Vagina (tissue), 2 donors: Measurements from ENCODE around the gene LHFPL4. TPM values are rescaled to one million over a fixed set of nuclear protein-coding genes. Genes with fewer than 3 reads are reported as not detected.

Experiments used
- DNase-seq, 2 donors: peaks; one replicate each; pipeline ENCODE4 v3.0.0-alpha.2; 2017; ENCODE audit errors: extremely low spot score in 2 of 2
- H3K27ac ChIP-seq: fragments of 200-600 bp; sonication (generic); one replicate; pipeline ENCODE4 v1.5.1; 2019
- H3K27me3 ChIP-seq: fragments of 200-600 bp; sonication (generic); one replicate; pipeline ENCODE4 v1.5.1; 2019
- H3K36me3 ChIP-seq, 2 donors: fragments of 200-600 bp; sonication (generic); one replicate each; pipeline ENCODE4 v1.5.1; 2017 to 2019
- H3K4me1 ChIP-seq: fragments of 200-600 bp; sonication (generic); one replicate; pipeline ENCODE4 v1.5.1; 2019
- H3K4me3 ChIP-seq, 2 donors: fragments of 200-600 bp; sonication (generic); 1 replicate in 1 of 2; 2 replicates in 1 of 2; pipeline ENCODE4 v1.5.1; 2016 to 2019
- H3K9me3 ChIP-seq: fragments of 200-600 bp; sonication (generic); one replicate; pipeline ENCODE4 v1.5.1; 2019
- CTCF ChIP-seq, 3 experiments: fragments of 450-650 bp in 2 of 3; fragments of 200-600 bp in 1 of 3; sonication (generic) in 1 of 3; IDR thresholded peaks; one replicate each; pipeline ENCODE4 v1.5.1; 2017 to 2019; ENCODE audit warnings: antibody characterized with exemption in 3 of 3, mild to moderate bottlenecking in 2 of 3, moderate library complexity in 2 of 3
- POLR2A ChIP-seq, 2 donors: fragments of 450-650 bp; IDR thresholded peaks; one replicate each; pipeline ENCODE4 v1.6.1; 2017; ENCODE audit warnings: antibody characterized with exemption in 2 of 2, mild to moderate bottlenecking in 2 of 2, moderate library complexity in 2 of 2
- POLR2AphosphoS5 ChIP-seq, 2 donors: sonication (generic); formaldehyde crosslinking; IDR thresholded peaks; one replicate each; pipeline ENCODE4 v1.9.0; 2017; ENCODE audit warnings: antibody characterized with exemption in 2 of 2, mild to moderate bottlenecking in 2 of 2, low read depth in 1 of 2; ENCODE audit not compliant: insufficient read depth in 1 of 2
- intact Hi-C: fragments of 100-400 bp; cut with DNase I; formaldehyde crosslinking; loops from one replicate; pipeline ENCODE4 v1.15.1; 2023
- total RNA-seq: library from RNA; depleted of rRNA; stranded (reverse); fragments of >200 nt; gene quantifications from one replicate; pipeline ENCODE4 v1.2.3, GENCODE V29; 2016

Gene LHFPL4
- total RNA-seq, 1 donor from 2014 or later = not detected

- peaks cover 3 to 82% of the 10 kb centered on the region in 2 donors for H3K36me3 ChIP-seq
- H3K9me3 ChIP-seq = no peaks in the 10 kb centered on the region
- no peak for DNase-seq
- H3K27ac ChIP-seq = no peak overlapping the region
- no peaks in the 10 kb centered on the region for H3K27me3 ChIP-seq
- no peaks in the 10 kb centered on the region for H3K4me1 ChIP-seq
- intact Hi-C loops = no loop called here
- no peak overlapping the region for H3K4me3 ChIP-seq
- TF ChIP-seq POLR2A (IDR thresholded peaks at IDR 0.05) (no peak), CTCF (IDR thresholded peaks at IDR 0.05) (no peak), POLR2AphosphoS5 (IDR thresholded peaks at IDR 0.05; ENCODE audit: insufficient read depth in 1 of 2, low read depth in 1 of 2) (no peak)
Measured at GRCh38 chr3:9452417-9452816, 101.2 kb downstream of the LHFPL4 start.

DNA sequence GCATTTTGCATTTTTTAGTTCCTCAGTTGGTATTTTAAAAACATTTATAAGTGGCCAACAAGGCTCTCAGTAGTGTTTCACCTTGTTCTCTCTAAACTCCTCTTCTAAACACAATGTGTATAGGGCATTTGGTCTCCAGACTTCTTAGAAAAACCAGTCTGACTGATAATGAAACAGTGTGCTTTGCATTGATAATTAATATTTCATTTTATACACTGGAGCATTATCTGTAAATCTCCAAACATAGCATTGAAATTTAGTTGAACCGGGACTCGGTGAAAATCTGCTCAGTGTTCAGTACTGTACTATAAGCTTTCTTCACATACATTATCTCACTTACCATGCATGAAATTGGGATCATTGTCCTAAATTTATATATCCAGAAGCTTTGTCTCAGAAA, 102.6 kb downstream of the LHFPL4 start:
- TF ChIP-seq POLR2A (IDR thresholded peaks at IDR 0.05) (no peak), CTCF (IDR thresholded peaks at IDR 0.05) (no peak), POLR2AphosphoS5 (IDR thresholded peaks at IDR 0.05; ENCODE audit: insufficient read depth in 1 of 2, low read depth in 1 of 2) (no peak)
- no peaks in the 10 kb centered on the region for H3K4me1 ChIP-seq
- no peak for DNase-seq
- H3K36me3 ChIP-seq = peaks cover 3 to 83% of the 10 kb centered on the region in 2 donors
- H3K9me3 ChIP-seq = no peaks in the 10 kb centered on the region
- no peak overlapping the region for H3K4me3 ChIP-seq
- H3K27me3 ChIP-seq = no peaks in the 10 kb centered on the region
- intact Hi-C loops = no loop called here
- H3K27ac ChIP-seq = no peak overlapping the region

- Histone ChIP-seq H3K27me3 (no peaks in the 10 kb centered on the region), H3K36me3 (peaks cover 3 to 83% of the 10 kb centered on the region in 2 donors), H3K9me3 (no peaks in the 10 kb centered on the region), H3K4me1 (no peaks in the 10 kb centered on the region), H3K27ac (no peak overlapping the region), H3K4me3 (no peak overlapping the region)
- TF ChIP-seq CTCF (IDR thresholded peaks at IDR 0.05) = no peak
- no peak for TF ChIP-seq POLR2AphosphoS5 (IDR thresholded peaks at IDR 0.05; ENCODE audit: insufficient read depth in 1 of 2, low read depth in 1 of 2)
- no peak for TF ChIP-seq POLR2A (IDR thresholded peaks at IDR 0.05)
- intact Hi-C loops = no loop called here
- DNase-seq = no peak
Measured at GRCh38 chr3:9450126-9450525, 103.5 kb downstream of the LHFPL4 start.

DNA sequence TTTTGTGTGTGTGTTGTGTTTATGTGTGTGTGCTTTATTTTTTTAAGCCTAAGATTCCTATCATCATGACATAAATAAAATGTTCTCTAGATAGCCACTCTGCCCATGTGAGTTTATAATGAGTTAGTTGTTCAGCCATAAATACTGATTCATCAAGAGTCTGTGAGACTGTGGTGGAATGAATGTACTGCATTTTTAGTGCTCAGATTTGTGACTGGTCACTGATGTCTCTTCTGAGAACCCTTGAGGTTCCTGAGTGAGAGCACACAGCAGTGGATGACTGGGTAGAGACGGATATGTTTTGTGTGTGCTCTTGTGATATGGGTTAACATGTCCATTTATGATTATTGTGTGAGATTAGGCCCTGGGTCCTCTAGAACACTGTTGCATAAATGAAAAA, 105.0 kb downstream of the LHFPL4 start:
- TF ChIP-seq CTCF (IDR thresholded peaks at IDR 0.05) (no peak), POLR2A (IDR thresholded peaks at IDR 0.05) (no peak), POLR2AphosphoS5 (IDR thresholded peaks at IDR 0.05; ENCODE audit: insufficient read depth in 1 of 2, low read depth in 1 of 2) (no peak)
- no peaks in the 10 kb centered on the region for H3K4me1 ChIP-seq
- H3K9me3 ChIP-seq = no peaks in the 10 kb centered on the region
- H3K27me3 ChIP-seq = no peaks in the 10 kb centered on the region
- peaks cover 3 to 90% of the 10 kb centered on the region in 2 donors for H3K36me3 ChIP-seq
- H3K27ac ChIP-seq = no peak overlapping the region
- intact Hi-C loops = no loop called here
- DNase-seq = no peak
- no peak overlapping the region for H3K4me3 ChIP-seq

Other genes starting within 250 kb of the LHFPL4 start
- 25.5 TPM for gene THUMPD3, start 190.8 kb downstream of the LHFPL4 start, total RNA-seq
- gene SETD5, start 156.2 kb downstream of the LHFPL4 start, total RNA-seq = 110 TPM
- gene MTMR14, start 95.7 kb upstream of the LHFPL4 start, total RNA-seq = 25.8 TPM
- not detected for gene CPNE9, start 150.0 kb upstream of the LHFPL4 start, total RNA-seq
- 16.9 TPM for gene BRPF1, start 177.9 kb upstream of the LHFPL4 start, total RNA-seq
- gene OGG1, start 196.1 kb upstream of the LHFPL4 start, total RNA-seq = 51.6 TPM
- 42.5 TPM for gene CAMK1, start 216.1 kb upstream of the LHFPL4 start, total RNA-seq
- 58.9 TPM for gene TADA3, start 238.7 kb upstream of the LHFPL4 start, total RNA-seq
- gene ARPC4, start 239.3 kb upstream of the LHFPL4 start, total RNA-seq = 124 TPM